ENCODE data around the gene TRAPPC5. TPM values are rescaled to one million over a fixed set of nuclear protein-coding genes. Genes with fewer than 3 reads are reported as not detected.

TRAPPC5 gene
- polyA plus RNA-seq, 1 of the 3 experiments (the other 2 are of a cell fraction), result 49.4 TPM

GRCh38 chr19:7725791-7726190, 45.2 kb downstream of the TRAPPC5 start:
- no peaks in the 10 kb centered on the region for H3K4me1 ChIP-seq (ENCODE audit: control insufficient read depth in 1 of 2, insufficient read depth in 2 of 2, low read depth in 1 of 2, low read length in 1 of 2)
- H3K9me3 ChIP-seq, result no peaks in the 10 kb centered on the region
- no peaks in the 10 kb centered on the region for H4K20me1 ChIP-seq (ENCODE audit: insufficient read depth)
- POLR2A ChIA-PET, result no interaction called here
- H3K9me2 ChIP-seq, result no peaks in the 10 kb centered on the region
- H3K4me3 ChIP-seq (ENCODE audit: low read depth in 2 of 2, low read length in 1 of 2), result no peak overlapping the region
- H3K27ac ChIP-seq (ENCODE audit: low read depth in 2 of 2, low read length in 1 of 2), result no peak overlapping the region
- H3F3A ChIP-seq (replicated peaks; ENCODE audit: insufficient read depth), result no peaks in the 10 kb centered on the region
- H3K4me2 ChIP-seq, result no peak overlapping the region
- no peak overlapping the region for H2AFZ ChIP-seq (ENCODE audit: low read depth)
- no peak for DNase-seq
- H3K9ac ChIP-seq, result no peak overlapping the region
- peaks cover 97% of the 10 kb centered on the region for H3K27me3 ChIP-seq (ENCODE audit: insufficient read depth)
- TF ChIP-seq TCF12 (IDR thresholded peaks at IDR 0.05), result no peak
- no peak for TF ChIP-seq RFX5 (IDR thresholded peaks at IDR 0.05; ENCODE audit: low read length)
- no peak for TF ChIP-seq USF1 (IDR thresholded peaks at IDR 0.05; ENCODE audit: borderline replicate concordance, low read depth)
- no peak for TF ChIP-seq MAX (IDR thresholded peaks at IDR 0.05; ENCODE audit: low read depth)
- TF ChIP-seq CHD2 (IDR thresholded peaks at IDR 0.05; ENCODE audit: low read length, partially characterized antibody), result no peak
- no peak for TF ChIP-seq GABPA (IDR thresholded peaks at IDR 0.05; ENCODE audit: low read depth)
- TF ChIP-seq FOXJ3 (CRISPR knock-in tag; IDR thresholded peaks at IDR 0.05), result no peak
- no peak for TF ChIP-seq IRF3 (IDR thresholded peaks at IDR 0.05; ENCODE audit: low read depth, low read length)
- TF ChIP-seq NRF1 (IDR thresholded peaks at IDR 0.05; ENCODE audit: low read depth, low read length), result no peak
- no peak for TF ChIP-seq FOSL2 (IDR thresholded peaks at IDR 0.05; ENCODE audit: borderline replicate concordance, low read depth)
- no peak for TF ChIP-seq REST (IDR thresholded peaks at IDR 0.05; ENCODE audit: low read depth, low read length)
- no peak for TF ChIP-seq MXI1 (IDR thresholded peaks at IDR 0.05; ENCODE audit: low read depth, low read length)
- TF ChIP-seq ZBTB33 (IDR thresholded peaks at IDR 0.05; ENCODE audit: borderline replicate concordance, low read depth), result no peak
- TF ChIP-seq TAF1 (IDR thresholded peaks at IDR 0.05; ENCODE audit: borderline replicate concordance, low read depth, low read length), result no peak
- no peak for TF ChIP-seq POLR2AphosphoS5 (IDR thresholded peaks at IDR 0.05; ENCODE audit: low read depth, low read length)
- no peak for TF ChIP-seq SMC3 (IDR thresholded peaks at IDR 0.05; ENCODE audit: low read depth, low read length)
- TF ChIP-seq RAD21 (IDR thresholded peaks at IDR 0.05; ENCODE audit: low read length), result no peak
- no peak for TF ChIP-seq PBX3 (IDR thresholded peaks at IDR 0.05)
- no peak for TF ChIP-seq EP300 (IDR thresholded peaks at IDR 0.05; ENCODE audit: borderline replicate concordance in 1 of 2, low read depth in 1 of 2, low read length in 1 of 2)
- TF ChIP-seq RCOR1 (IDR thresholded peaks at IDR 0.05; ENCODE audit: low read length), result no peak
- CTCF ChIA-PET, result no interaction called here
- H3K79me2 ChIP-seq (ENCODE audit: insufficient read depth), result no peaks in the 10 kb centered on the region
- no peaks in the 10 kb centered on the region for H3K36me3 ChIP-seq (replicated peaks in 1 of 2; ENCODE audit: control insufficient read depth in 1 of 2, insufficient read depth in 2 of 2, low read length in 1 of 2)
- WGBS (ENCODE audit: low lambda C conversion rate), result 2% methylated on average over 2 of the region's 2 CpGs
